Right lobe of liver (tissue), 6 donors: ENCODE measurements around the gene RBM33. TPM values are rescaled to one million over a fixed set of nuclear protein-coding genes. Genes with fewer than 3 reads are reported as not detected.

ENCODE experiments used
- ATAC-seq, 4 donors: fragments of 200-7000 bp; cut with Tn5 transposase; one replicate each; pipeline ENCODE4 v1.9.1; 2020; ENCODE audit warnings: mild to moderate bottlenecking in 4 of 4, moderate library complexity in 4 of 4
- DNase-seq, 3 donors: peaks; one replicate each; pipeline ENCODE4 v3.0.0-alpha.2; 2020
- H3K27ac ChIP-seq, 3 donors: fragments of 200-600 bp; one replicate each; pipeline ENCODE4 v1.8.0; 2022
- H3K27me3 ChIP-seq, 2 donors: fragments of 200-600 bp; one replicate each; pipeline ENCODE4 v1.8.0; 2022
- H3K36me3 ChIP-seq, 4 donors: fragments of 200-600 bp; sonication (generic) in 1 of 4; one replicate each; pipeline versions ENCODE4 v1.5.1 to v1.8.0; 2017 to 2022; ENCODE audit warnings: control low read depth in 1 of 4
- H3K4me1 ChIP-seq, 4 donors: fragments of 200-600 bp; sonication (generic) in 1 of 4; one replicate each; pipeline versions ENCODE4 v1.5.1 to v1.8.0; 2017 to 2022; ENCODE audit warnings: control low read depth in 1 of 4
- H3K4me3 ChIP-seq, 3 donors: fragments of 200-600 bp; one replicate each; pipeline ENCODE4 v1.8.0; 2022
- H3K9me3 ChIP-seq, 4 donors: fragments of 200-600 bp; sonication (generic) in 1 of 4; one replicate each; pipeline versions ENCODE4 v1.5.1 to v1.8.0; 2017 to 2022; ENCODE audit warnings: control low read depth in 1 of 4
- CTCF ChIP-seq, 4 donors: fragments of 200-600 bp in 3 of 4; fragments of 450-650 bp in 1 of 4; IDR thresholded peaks; one replicate each; pipeline versions ENCODE4 v1.5.1 to v1.8.0; 2016 to 2022; ENCODE audit warnings: antibody characterized with exemption in 4 of 4, mild to moderate bottlenecking in 2 of 4
- POLR2A ChIP-seq: fragments of 450-650 bp; IDR thresholded peaks from one replicate; pipeline ENCODE4 v1.6.1; 2017; ENCODE audit warnings: antibody characterized with exemption, mild to moderate bottlenecking
- WGBS: methylation state at CpG from one replicate; pipeline ENCODE4 v1.1.6; 2018; ENCODE audit warnings: low coverage, low lambda C conversion rate; ENCODE audit not compliant: insufficient coverage; ENCODE audit errors: missing lambda C conversion rate; 5-methylcytosine and 5-hydroxymethylcytosine counted together
- intact Hi-C, 2 donors: fragments of 100-400 bp; cut with DNase I; formaldehyde crosslinking; loops; one replicate each; pipeline versions ENCODE4 v1.11.2 to v1.14.1; 2022
- total RNA-seq, 6 experiments: library from RNA; depleted of rRNA in 2 of 6; stranded (reverse); fragments of >200 nt in 2 of 6; fragmentation: NEBNext Ultra II Directional in 3 of 6; extraction: Animal tissue kit (Norgen Biotek cat#: 25700) in 3 of 6; gene quantifications; one replicate each; pipeline versions ENCODE4 v1.1.0 to v1.2.4, GENCODE V29; 2016 to 2023
- donor health status: DM: no; HTN: yes; CAD: no.
- donor health status: DM: no; HTN: no; CAD: no.
- donor health status: DM: no; HTN: no; CAD: no.
- donor health status: DM: no; HTN: yes; CAD: no.
- donor health status: DM: no; HTN: yes; CAD: no.

RBM33 gene
- total RNA-seq, 6 experiments from 2014 or later, result 24.9 to 55.1 (median 32.0) TPM

- intact Hi-C loops, result loop anchor here in 1 of 2 donors (10.0 kb wide), 1 partner anchor 344 kb away; no protein-coding TSS in a partner anchor
- peak overlapping the region in 1 of 3 donors; percentile 100 for H3K27ac ChIP-seq
- H3K36me3 ChIP-seq, result no peaks in the 10 kb centered on the region
- peak in 1 of 3 donors; percentile 47 for DNase-seq
- 8% methylated on average over 19 of the region's 21 CpGs for WGBS
- peaks cover 0 to 43% (median 6%) of the 10 kb centered on the region in 4 donors for H3K4me1 ChIP-seq
- TF ChIP-seq CTCF (IDR thresholded peaks at IDR 0.05) (no peak), POLR2A (no peak)
- no peak for ATAC-seq
- no peaks in the 10 kb centered on the region for H3K9me3 ChIP-seq
- peak overlapping the region; percentile 66 to 78 (median 77) for H3K4me3 ChIP-seq
- H3K27me3 ChIP-seq, result no peaks in the 10 kb centered on the region
Observed at GRCh38 chr7:155810770-155811559, 166.5 kb downstream of the RBM33 start.

GRCh38 chr7:155811560-155811894 is 167.1 kb downstream of the RBM33 start:
- Histone ChIP-seq H3K4me3 (peak overlapping the region in 2 of 3 donors; percentile 36 to 45), H3K27me3 (no peaks in the 10 kb centered on the region), H3K9me3 (no peaks in the 10 kb centered on the region), H3K4me1 (peaks cover 0 to 43% (median 6%) of the 10 kb centered on the region in 4 donors), H3K36me3 (no peaks in the 10 kb centered on the region), H3K27ac (no peak overlapping the region)
- no peak for ATAC-seq
- TF ChIP-seq CTCF (IDR thresholded peaks at IDR 0.05), result no peak
- no peak for TF ChIP-seq POLR2A
- peak in 1 of 3 donors; percentile 37 for DNase-seq
- 5% methylated on average over 13 of the region's 13 CpGs for WGBS
- intact Hi-C loops, result loop anchor here in 1 of 2 donors (10.0 kb wide), 1 partner anchor 343 kb away; no protein-coding TSS in a partner anchor

GRCh38 chr7:155811895-155812761 is 167.7 kb downstream of the RBM33 start, which contains the start of gene SHH:
Gene SHH, minus strand, starts transcription at chr7:155812463. Its CDS starts 341 bp downstream, at chr7:155812122.
- no peak for TF ChIP-seq CTCF (IDR thresholded peaks at IDR 0.05)
- no peak for TF ChIP-seq POLR2A
- H3K4me3 ChIP-seq, result peak within 1 kb of the TSS; percentile 36 to 50 (median 45)
- WGBS, result 3% methylated on average over 35 of the region's 53 CpGs
- no peaks in the 10 kb centered on the region for H3K36me3 ChIP-seq
- ATAC-seq (no peak), DNase-seq (peak in 1 of 3 donors; percentile 52)
- H3K27ac ChIP-seq, result no peak within 1 kb of the TSS
- intact Hi-C loops, result loop anchor here in 1 of 2 donors (10.0 kb wide), 1 partner anchor 343 kb away; no protein-coding TSS in a partner anchor
- no peaks in the 10 kb centered on the region for H3K9me3 ChIP-seq
- no peaks in the 10 kb centered on the region for H3K27me3 ChIP-seq
- peaks cover 0 to 39% (median 6%) of the 10 kb centered on the region in 4 donors for H3K4me1 ChIP-seq

GRCh38 chr7:155813125-155813524 is 168.7 kb downstream of the RBM33 start:
- no peak overlapping the region for H3K4me3 ChIP-seq
- ATAC-seq, result peak in 1 of 4 donors; percentile 28
- no peaks in the 10 kb centered on the region for H3K27me3 ChIP-seq
- H3K36me3 ChIP-seq, result no peaks in the 10 kb centered on the region
- TF ChIP-seq POLR2A, result no peak
- no peak for TF ChIP-seq CTCF (IDR thresholded peaks at IDR 0.05)
- H3K27ac ChIP-seq, result no peak overlapping the region
- no peaks in the 10 kb centered on the region for H3K9me3 ChIP-seq
- H3K4me1 ChIP-seq, result peaks cover 0 to 32% (median 4%) of the 10 kb centered on the region in 4 donors
- peak in 2 of 3 donors; percentile 60 to 65 for DNase-seq
- WGBS, result 7% methylated on average over 6 of the region's 8 CpGs
- intact Hi-C loops, result loop anchor here in 1 of 2 donors (10.0 kb wide), 1 partner anchor 342 kb away; no protein-coding TSS in a partner anchor
